ENCODE results near the gene NUMA1.

NUMA1 gene

DNA sequence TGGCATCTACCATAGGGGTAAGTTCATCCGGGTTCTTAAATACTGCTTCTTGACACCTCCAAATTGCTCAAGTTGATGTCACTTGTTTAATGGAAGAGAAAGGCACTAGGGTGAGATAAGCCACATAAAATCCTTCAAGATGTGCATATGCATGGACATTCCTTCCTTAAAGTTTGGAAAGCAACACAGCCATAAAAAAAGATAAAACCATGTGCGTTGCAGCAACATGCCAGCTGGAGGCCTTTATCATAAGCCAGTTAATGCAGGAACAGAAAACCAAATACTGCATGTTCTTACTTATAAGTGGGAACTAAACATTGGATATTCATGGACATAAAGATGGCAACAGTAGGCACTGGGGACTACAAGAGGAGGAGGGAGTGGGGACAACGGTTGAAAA lies 89.6 kb downstream of the NUMA1 start:
- DNase-seq: no peak
- intact Hi-C loops (cut with DNase I): no loop called here

GRCh38 chr11:71988050-71988449 lies 92.3 kb downstream of the NUMA1 start:
- no peak for DNase-seq
- intact Hi-C loops (cut with DNase I): no loop called here

- no peak for DNase-seq
- intact Hi-C loops (cut with DNase I): no loop called here
Observed at GRCh38 chr11:71987521-71987920, 92.8 kb downstream of the NUMA1 start.

DNA sequence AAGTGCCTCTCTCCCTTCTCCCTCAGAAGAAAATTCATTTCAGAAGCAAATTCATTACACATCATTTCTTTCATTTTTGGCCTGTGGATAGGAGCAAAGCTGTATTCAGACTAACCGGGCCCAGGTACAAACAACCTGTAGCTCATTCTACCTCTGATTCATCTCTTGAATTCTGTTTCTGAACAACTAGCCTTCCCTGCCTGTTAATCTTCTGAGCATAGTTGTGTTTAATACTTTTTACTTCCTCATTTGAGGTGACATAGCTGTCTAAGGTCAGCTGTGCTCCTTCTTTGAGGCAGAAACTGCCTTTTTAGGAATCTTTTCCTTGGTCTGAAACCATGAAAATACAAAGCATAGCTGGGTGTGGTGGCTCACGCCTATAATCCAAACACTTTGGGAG lies 94.2 kb downstream of the NUMA1 start:
- no peak for DNase-seq
- intact Hi-C loops (cut with DNase I): no loop called here

DNA sequence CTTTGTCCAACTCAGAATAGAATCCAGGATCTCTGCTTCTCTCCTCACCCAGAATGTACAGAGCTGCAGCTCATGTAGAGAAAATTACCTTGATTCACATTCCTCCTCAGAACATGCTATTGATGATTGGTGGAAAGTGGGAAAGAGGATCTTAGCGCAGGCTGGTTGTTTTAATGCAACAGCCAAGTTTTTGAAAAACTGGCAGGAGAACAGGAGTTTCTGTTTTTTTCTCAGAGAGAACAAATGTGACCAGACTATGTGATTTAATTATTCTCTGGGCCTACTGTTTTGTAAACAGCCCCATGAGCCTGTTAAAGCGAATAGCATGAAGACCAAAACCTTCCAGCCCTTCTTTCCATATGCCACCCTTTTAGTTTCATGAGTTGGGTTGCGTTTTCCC lies 100.7 kb downstream of the NUMA1 start:
- no peak for DNase-seq
- intact Hi-C loops (cut with DNase I): loop anchor here (5.0 kb wide), 3 partner anchors 38 to 453 kb away; partner anchors contain the start of gene CLPB

GRCh38 chr11:71979094-71979493 lies 101.2 kb downstream of the NUMA1 start:
- no peak for DNase-seq
- intact Hi-C loops (cut with DNase I): loop anchor here (5.0 kb wide), 3 partner anchors 38 to 453 kb away; partner anchors contain the start of gene CLPB

GRCh38 chr11:71977743-71978418 lies 102.5 kb downstream of the NUMA1 start:
- DNase-seq: peak in 6 of 10 donors; percentile 19 to 86 (median 63)
- intact Hi-C loops (cut with DNase I): loop anchor here (5.0 kb wide), 3 partner anchors 39 to 454 kb away; partner anchors contain the start of gene CLPB

- DNase-seq: no peak
- intact Hi-C loops (cut with DNase I): loop anchor here (5.0 kb wide), 3 partner anchors 40 to 455 kb away; partner anchors contain the start of gene CLPB
Observed at GRCh38 chr11:71977090-71977489, 103.3 kb downstream of the NUMA1 start.

GRCh38 chr11:71976551-71976950 lies 103.8 kb downstream of the NUMA1 start:
- intact Hi-C loops (cut with DNase I): loop anchor here (5.0 kb wide), 3 partner anchors 41 to 456 kb away; partner anchors contain the start of gene CLPB
- DNase-seq: no peak

- intact Hi-C loops (cut with DNase I): no loop called here
Observed at GRCh38 chr11:71971680-71972079, 108.7 kb downstream of the NUMA1 start.

DNA sequence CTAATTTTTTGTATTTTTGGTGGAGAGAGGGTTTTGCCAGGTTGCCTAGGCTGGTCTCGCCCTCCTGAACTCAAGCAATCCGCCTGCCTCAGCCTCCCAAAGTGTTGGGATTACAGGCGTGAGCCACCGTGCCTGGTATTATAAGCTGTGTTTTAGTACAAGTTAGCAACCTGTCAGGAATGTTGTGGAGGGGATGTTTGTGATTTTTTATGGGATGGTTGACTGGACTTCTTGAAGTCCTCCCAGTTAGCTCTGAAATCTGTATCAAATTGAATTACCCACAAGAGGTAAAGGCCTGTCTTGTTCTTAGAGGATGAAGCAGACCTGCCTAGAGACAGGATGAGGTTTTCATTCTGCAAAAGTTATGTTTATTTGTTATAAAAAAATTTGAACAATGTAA lies 115.7 kb downstream of the NUMA1 start:
- intact Hi-C loops (cut with DNase I): no loop called here
- no peak for DNase-seq

More at GRCh38 chr11:71971680-71972079, 108.7 kb downstream of the NUMA1 start:
- no peak for DNase-seq

DNA sequence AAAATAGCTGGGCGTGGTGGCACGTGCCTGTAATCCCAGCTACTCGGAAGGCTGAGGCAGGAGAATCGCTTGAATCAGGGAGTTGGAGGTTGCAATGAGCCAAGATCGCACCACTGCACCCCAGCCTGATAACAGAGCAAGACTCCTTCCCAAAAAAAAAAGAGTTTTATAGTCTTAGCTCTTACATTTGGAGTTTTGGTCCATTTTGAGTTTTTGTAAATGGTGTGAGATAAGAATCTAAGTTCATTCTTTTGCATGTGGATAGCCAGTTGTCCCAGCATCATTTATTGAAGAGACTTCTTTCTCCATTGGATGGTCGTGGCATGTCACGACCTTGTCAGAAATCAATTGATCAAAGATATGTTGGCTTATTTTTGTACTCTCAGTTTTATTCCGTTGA lies 116.9 kb downstream of the NUMA1 start:
- intact Hi-C loops (cut with DNase I): no loop called here
- DNase-seq: no peak

DNA sequence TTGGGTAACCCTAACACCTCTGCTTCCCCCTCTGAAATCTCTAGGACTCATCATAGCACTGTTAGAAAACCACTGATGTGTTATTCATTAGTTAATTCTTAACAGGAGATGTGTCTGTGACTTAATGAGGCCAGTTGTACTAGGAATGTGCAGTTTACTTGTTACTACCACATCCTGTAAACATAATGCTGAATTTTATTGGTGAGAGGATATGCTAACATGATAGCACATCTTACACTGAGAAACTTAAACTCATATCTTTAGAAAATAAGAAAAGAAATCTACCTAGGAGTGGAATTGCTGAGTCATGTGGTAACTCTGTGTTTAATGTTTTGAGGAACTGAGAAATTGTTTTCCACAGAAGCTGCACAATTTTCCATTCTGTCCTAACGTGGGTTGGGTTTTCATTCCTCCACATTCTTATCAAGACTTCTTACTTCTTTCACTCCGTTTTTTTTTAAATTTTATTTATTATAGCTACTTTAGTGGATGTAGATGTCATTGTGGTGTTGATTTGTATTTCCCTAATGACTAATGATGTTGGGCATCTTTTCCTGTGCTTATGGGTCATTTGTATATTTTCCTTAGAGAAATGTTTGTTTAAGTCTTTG lies 117.8 kb downstream of the NUMA1 start:
- DNase-seq: no peak
- intact Hi-C loops (cut with DNase I): no loop called here

DNA sequence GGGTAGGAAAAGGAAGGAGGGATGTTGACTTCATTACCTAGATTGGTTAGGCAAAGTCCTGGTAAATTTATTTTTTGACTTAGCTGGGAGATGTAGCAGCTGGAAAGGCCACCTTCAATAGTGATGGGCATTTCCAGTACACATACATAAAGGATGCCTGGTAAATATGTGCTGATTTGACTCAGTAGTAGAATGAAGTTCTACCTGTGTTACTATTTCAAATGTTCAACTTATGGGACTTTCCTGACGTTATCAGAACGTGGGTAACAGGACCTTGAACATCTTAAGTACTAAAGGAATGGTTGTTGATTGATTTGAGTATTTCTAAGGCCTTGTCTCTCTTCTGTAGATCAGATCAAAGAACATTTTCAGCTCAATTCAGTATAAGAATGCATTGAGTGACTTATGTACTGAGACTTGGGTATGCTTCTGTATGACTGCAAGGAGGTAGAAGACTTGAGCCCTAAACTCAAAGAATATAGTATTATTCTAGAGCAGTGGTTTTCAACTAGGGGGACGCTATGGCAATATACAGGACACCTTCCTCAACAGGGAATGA lies 124.4 kb downstream of the NUMA1 start:
- DNase-seq: no peak
- intact Hi-C loops (cut with DNase I): no loop called here

All from posterior cingulate gyrus (tissue), 11 donors.